T-helper 17 cell (primary cell): ENCODE measurements around the gene RBFOX2. TPM values are rescaled to one million over a fixed set of nuclear protein-coding genes. Genes with fewer than 3 reads are reported as not detected.
"Not testable (repeated sequence)": the region's sequence is repeated elsewhere in the genome, so short reads cannot be mapped to it uniquely, and the experiment has no call there.

Source experiments
- ATAC-seq: fragments of 150-1000 bp; cut with Tn5 transposase; 2 replicates; pipeline ENCODE4 v1.10.0; 2021; ENCODE audit warnings: mild to moderate bottlenecking, moderate library complexity
- DNase-seq, 3 donors: peaks; one replicate each; pipeline versions ENCODE4 v3.0.0 to v3.0.0-alpha.2; 2020 to 2021
- H3K9me3 ChIP-seq: one replicate; pipeline ENCODE4 v1.7.0; 2013; ENCODE audit warnings: low read length, mild to moderate bottlenecking; ENCODE audit not compliant: control insufficient read depth, poor library complexity, severe bottlenecking
- H3K27ac Mint-ChIP-seq: one replicate; pipeline ENCODE4 v1.8.0; 2022; ENCODE audit warnings: mild to moderate bottlenecking, moderate library complexity, mixed read lengths
- H3K27me3 Mint-ChIP-seq: one replicate; pipeline ENCODE4 v1.8.0; 2022; ENCODE audit warnings: mixed read lengths
- H3K36me3 Mint-ChIP-seq: one replicate; pipeline ENCODE4 v1.8.0; 2022; ENCODE audit warnings: low read depth, mixed read lengths
- H3K4me1 Mint-ChIP-seq: one replicate; pipeline ENCODE4 v1.8.0; 2022; ENCODE audit warnings: mild to moderate bottlenecking, mixed read lengths
- H3K4me3 Mint-ChIP-seq: one replicate; pipeline ENCODE4 v1.8.0; 2022; ENCODE audit warnings: mild to moderate bottlenecking, moderate library complexity, mixed read lengths
- total RNA-seq, 4 donors: library from RNA in 2 of 4; stranded (reverse) in 2 of 4; gene quantifications; one replicate each; pipeline ENCODE4 v1.2.3 and lab custom pipeline; 2022 to 2026

Gene RBFOX2
- total RNA-seq, 2 donors from 2014 or later, result 0.23 to 0.97 TPM

DNA sequence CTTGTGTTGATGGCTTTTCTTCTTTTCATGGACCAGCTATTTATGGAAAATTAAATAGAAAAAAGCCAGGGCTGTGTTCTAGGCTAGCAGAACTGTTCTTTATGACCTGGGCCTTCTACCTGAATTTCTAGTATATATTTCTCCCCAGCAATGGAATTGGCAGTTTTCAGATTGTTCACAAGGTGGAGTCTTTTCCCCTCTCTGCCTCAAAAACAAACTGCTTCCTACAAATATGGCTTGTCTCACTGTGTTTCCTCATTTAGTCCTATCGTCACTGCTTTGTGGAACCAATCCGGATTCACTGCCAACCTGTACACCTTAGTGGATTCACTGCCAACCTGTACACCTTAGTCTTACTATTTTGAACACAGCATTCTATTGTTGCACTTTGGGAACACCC is 316.0 kb downstream of the RBFOX2 start:
- DNase-seq, result no peak
- H3K27ac Mint-ChIP-seq, result no peak overlapping the region

GRCh38 chr22:35711336-35711735 is 317.3 kb downstream of the RBFOX2 start:
- H3K4me3 Mint-ChIP-seq, result no peak overlapping the region
- H3K4me1 Mint-ChIP-seq, result peaks cover 3% of the 10 kb centered on the region
- peaks cover 1% of the 10 kb centered on the region for H3K36me3 Mint-ChIP-seq
- DNase-seq (no peak), ATAC-seq (no peak)
- H3K27me3 Mint-ChIP-seq, result peaks cover 10% of the 10 kb centered on the region
- no peak overlapping the region for H3K27ac Mint-ChIP-seq
- H3K9me3 ChIP-seq, result no peaks in the 10 kb centered on the region

More for the DNA sequence above, 316.0 kb downstream of the RBFOX2 start:
- no peak for ATAC-seq
- Mint-ChIP-seq H3K36me3 (no peaks in the 10 kb centered on the region), H3K4me3 (no peak overlapping the region), H3K27me3 (peaks cover 10% of the 10 kb centered on the region), H3K4me1 (peaks cover 3% of the 10 kb centered on the region)
- H3K9me3 ChIP-seq, result no peaks in the 10 kb centered on the region

DNA sequence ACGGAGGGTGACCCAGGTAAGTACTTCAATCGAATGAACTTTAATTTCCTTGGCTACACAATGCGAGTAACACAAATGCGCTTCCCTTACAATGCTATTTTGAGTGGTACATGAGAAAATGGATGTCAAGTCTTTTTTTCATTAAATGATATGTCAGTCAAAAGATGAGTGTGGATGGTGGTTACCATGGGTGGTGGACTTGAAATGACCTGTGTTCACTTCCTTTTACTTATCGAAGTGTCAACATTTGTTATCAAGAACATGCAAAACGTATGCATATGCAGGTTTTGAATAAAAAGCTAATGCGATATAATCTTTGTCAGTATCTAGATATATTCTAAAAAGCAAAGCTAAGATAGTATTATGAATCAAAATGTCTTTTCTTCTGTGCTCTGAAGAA is 319.7 kb downstream of the RBFOX2 start:
- H3K4me3 Mint-ChIP-seq, result no peak overlapping the region
- H3K9me3 ChIP-seq, result no peaks in the 10 kb centered on the region
- peaks cover 3% of the 10 kb centered on the region for H3K4me1 Mint-ChIP-seq
- DNase-seq (no peak), ATAC-seq (no peak)
- H3K27ac Mint-ChIP-seq, result no peak overlapping the region
- peaks cover 2% of the 10 kb centered on the region for H3K36me3 Mint-ChIP-seq
- H3K27me3 Mint-ChIP-seq, result no peaks in the 10 kb centered on the region

- H3K4me3 Mint-ChIP-seq, result no peak overlapping the region
- peaks cover 2% of the 10 kb centered on the region for H3K36me3 Mint-ChIP-seq
- no peak for ATAC-seq
- H3K27me3 Mint-ChIP-seq, result no peaks in the 10 kb centered on the region
- no peaks in the 10 kb centered on the region for H3K9me3 ChIP-seq
- no peak overlapping the region for H3K27ac Mint-ChIP-seq
- DNase-seq, result no peak
- H3K4me1 Mint-ChIP-seq, result peaks cover 6% of the 10 kb centered on the region
These were observed 320.2 kb downstream of the RBFOX2 start for GRCh38 chr22:35708453-35708852.

GRCh38 chr22:35705141-35705540 is 323.5 kb downstream of the RBFOX2 start:
- no peaks in the 10 kb centered on the region for H3K9me3 ChIP-seq
- ATAC-seq, result no peak
- peaks cover 2% of the 10 kb centered on the region for H3K36me3 Mint-ChIP-seq
- no peak for DNase-seq
- peaks cover 6% of the 10 kb centered on the region for H3K4me1 Mint-ChIP-seq
- H3K27ac Mint-ChIP-seq, result no peak overlapping the region
- H3K27me3 Mint-ChIP-seq, result no peaks in the 10 kb centered on the region
- H3K4me3 Mint-ChIP-seq, result no peak overlapping the region

DNA sequence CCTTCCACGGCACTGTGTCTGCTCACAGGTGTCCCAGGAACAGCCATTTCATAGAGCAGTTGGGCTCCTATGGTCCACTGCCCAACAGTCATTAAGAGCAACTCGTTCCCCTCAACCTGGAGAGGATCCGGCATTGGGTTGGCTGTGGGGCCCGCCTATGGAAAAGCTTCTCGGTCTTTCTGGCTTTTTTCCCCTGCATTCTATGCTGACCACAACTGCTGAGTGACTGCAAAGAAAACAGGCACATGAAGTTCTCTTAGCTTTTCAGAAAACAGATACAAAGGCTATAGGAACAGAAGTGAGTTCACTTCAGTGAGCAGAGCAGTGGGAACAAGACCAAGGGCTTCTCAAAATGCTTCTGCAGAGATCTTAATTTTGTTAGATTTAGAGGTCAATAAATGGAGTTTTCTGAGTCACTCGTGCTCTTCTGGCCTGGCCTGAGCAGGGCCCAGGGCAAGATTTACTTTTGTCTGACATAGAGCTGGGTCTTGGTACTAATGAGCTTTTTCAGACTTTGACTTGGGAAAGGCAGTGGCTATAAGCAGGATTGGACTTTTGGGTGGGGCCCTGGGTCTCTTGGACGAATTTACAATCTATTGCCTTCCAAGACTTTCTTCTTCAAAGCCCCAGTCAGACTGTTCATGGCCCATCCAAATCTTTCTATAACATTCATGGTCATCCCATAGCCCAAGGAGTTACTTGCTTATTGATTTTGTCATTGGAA is 324.6 kb downstream of the RBFOX2 start:
- Mint-ChIP-seq H3K4me3 (no peak overlapping the region), H3K4me1 (peaks cover 4% of the 10 kb centered on the region), H3K36me3 (peaks cover 2% of the 10 kb centered on the region), H3K27me3 (no peaks in the 10 kb centered on the region), H3K27ac (no peak overlapping the region)
- no peaks in the 10 kb centered on the region for H3K9me3 ChIP-seq
- ATAC-seq (no peak), DNase-seq (no peak)

DNA sequence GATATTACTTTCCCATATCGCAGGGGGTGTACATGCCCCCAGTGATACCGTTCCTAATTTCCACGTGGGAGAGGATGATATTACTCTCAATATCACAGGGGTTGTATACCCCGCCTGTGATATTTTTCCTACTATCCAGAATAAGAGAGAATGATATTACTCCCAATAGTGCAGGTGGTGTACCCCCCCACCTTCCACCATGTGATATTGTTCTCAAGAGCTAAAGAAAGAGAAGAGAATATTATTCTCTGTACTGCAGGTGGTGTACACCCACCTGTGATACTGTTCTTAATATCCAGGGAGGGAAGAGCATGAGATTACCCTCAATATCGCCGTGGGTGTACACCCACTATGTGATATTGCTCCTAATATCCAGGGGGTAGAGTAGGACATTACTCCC is 328.8 kb downstream of the RBFOX2 start:
- not testable (repeated sequence) for DNase-seq, ATAC-seq

DNA sequence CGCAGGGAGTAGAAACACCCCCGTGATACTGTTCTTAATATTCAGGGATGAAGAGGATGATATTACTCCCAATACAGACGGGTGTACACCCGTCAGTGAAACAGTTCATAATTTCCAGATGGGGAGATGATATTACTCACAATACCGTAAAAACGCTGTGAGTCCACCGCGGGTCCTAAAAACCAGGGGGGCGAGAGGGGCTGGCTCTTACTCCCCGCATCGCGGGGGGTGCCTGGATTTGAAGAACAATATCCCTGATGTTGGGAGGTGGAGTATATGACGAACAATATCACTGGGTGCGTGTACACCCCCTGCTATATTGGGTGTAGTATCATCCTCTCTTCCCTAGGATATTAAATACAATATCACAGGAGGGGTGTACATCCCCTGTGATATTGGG is 331.5 kb downstream of the RBFOX2 start:
- ATAC-seq (no peak), DNase-seq (no peak)
- Mint-ChIP-seq H3K4me1 (no peaks in the 10 kb centered on the region), H3K4me3 (no peak overlapping the region), H3K27me3 (peaks cover 9% of the 10 kb centered on the region), H3K36me3 (no peaks in the 10 kb centered on the region), H3K27ac (no peak overlapping the region)
- no peaks in the 10 kb centered on the region for H3K9me3 ChIP-seq

More for the DNA sequence above, 328.8 kb downstream of the RBFOX2 start:
- H3K36me3 Mint-ChIP-seq, H3K4me3 Mint-ChIP-seq, H3K27me3 Mint-ChIP-seq, H3K27ac Mint-ChIP-seq, H3K9me3 ChIP-seq, H3K4me1 Mint-ChIP-seq: not testable (repeated sequence)

DNA sequence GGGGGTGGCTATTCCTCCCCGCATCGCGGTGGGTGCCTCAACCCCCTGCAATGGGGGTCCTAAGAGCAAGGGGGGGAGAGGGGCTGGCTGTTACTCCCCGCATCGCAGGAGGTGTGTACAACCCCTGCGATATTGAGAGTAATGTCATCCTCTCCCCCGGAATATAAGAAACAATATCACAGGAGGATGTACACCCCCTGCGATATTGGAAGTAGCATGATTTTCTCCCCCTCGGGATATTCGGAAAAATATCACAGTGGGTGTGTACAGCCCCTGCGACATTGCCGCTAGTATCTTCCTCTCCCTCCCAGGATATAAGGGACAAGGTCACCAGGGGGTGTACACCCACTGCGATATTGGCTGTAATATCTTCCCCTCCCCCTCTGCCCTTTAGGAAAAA is 333.4 kb downstream of the RBFOX2 start:
- peaks cover 2% of the 10 kb centered on the region for H3K4me1 Mint-ChIP-seq
- peaks cover 14% of the 10 kb centered on the region for H3K27me3 Mint-ChIP-seq
- no peak overlapping the region for H3K27ac Mint-ChIP-seq
- H3K36me3 Mint-ChIP-seq, result no peaks in the 10 kb centered on the region
- H3K9me3 ChIP-seq, result no peaks in the 10 kb centered on the region
- no peak overlapping the region for H3K4me3 Mint-ChIP-seq
- ATAC-seq (no peak), DNase-seq (no peak)

DNA sequence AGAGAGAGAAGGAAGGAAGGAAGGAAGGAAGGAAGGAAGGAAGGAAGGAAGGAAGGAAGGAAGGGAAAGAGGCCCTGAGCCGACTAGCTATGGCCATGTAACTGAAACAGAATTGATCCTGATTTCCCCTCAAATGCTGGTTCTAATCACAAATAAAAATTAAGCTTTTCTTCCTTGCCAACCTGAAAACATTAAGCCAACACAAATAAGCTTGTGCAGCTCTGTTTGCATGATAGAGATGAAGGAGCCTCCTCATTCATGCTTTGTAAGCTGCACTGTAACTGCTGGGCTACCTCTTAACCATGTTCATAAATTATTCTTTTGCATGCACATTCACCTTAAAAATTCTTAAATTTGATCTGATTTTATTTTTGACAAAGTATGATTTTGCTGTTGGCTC is 338.6 kb downstream of the RBFOX2 start:
- ATAC-seq (no peak), DNase-seq (no peak)
- no peak overlapping the region for H3K4me3 Mint-ChIP-seq
- H3K4me1 Mint-ChIP-seq, result peaks cover 5% of the 10 kb centered on the region
- no peaks in the 10 kb centered on the region for H3K36me3 Mint-ChIP-seq
- no peaks in the 10 kb centered on the region for H3K9me3 ChIP-seq
- no peak overlapping the region for H3K27ac Mint-ChIP-seq
- H3K27me3 Mint-ChIP-seq, result peaks cover 14% of the 10 kb centered on the region

GRCh38 chr22:35688913-35689675 is 339.5 kb downstream of the RBFOX2 start:
- Mint-ChIP-seq H3K36me3 (no peaks in the 10 kb centered on the region), H3K27me3 (peaks cover 13% of the 10 kb centered on the region), H3K4me1 (peaks cover 5% of the 10 kb centered on the region), H3K4me3 (no peak overlapping the region), H3K27ac (no peak overlapping the region)
- no peak for ATAC-seq
- no peak for DNase-seq
- H3K9me3 ChIP-seq, result no peaks in the 10 kb centered on the region
